NCI-H2107 treated with DMSO at 0.1 percent for 48 hours (cell line): ENCODE measurements around the gene FIBP.

Experiments used
- DNase-seq: peaks from one replicate; lab custom pipeline; 2025; ENCODE audit not compliant: unreplicated experiment; lab: John Stamatoyannopoulos, UW

FIBP gene

DNA sequence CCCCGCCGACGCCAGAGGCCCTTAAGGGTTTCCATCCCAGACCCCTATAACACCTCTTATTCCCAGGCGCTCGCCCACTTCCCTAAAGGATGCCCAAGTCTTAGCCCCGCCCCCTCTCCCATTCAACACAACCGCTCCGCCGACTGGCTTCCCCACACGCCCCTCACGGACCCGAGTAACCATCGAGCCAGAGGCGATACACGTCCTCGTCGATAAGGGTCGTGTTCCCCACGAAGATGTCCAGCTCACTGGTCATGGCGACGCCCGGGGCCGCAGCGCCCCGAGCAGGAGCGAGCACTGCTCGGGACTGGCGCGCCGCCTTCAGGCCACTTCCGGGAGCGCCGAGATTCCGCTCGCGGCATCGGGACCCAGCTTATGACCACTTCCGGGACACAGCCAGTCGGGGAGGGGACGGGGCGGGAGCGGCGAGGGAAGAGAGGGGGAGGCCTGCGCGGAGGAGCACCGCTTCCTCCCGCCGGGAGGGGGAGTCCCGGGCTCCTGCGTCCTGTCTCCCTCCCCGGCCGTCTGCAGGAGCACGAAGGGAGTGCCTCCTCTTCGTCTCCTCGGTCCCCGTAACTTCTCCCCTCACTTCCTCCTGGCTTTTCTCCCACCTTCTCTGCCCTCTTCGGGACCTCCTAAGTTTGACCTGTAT, at the start of gene FIBP:
Gene FIBP, minus strand, starts transcription at position 309 of the 652 bp plus-strand sequence. Its CDS starts 53 bp downstream, at position 256.
- peak; percentile 81 for DNase-seq

DNA sequence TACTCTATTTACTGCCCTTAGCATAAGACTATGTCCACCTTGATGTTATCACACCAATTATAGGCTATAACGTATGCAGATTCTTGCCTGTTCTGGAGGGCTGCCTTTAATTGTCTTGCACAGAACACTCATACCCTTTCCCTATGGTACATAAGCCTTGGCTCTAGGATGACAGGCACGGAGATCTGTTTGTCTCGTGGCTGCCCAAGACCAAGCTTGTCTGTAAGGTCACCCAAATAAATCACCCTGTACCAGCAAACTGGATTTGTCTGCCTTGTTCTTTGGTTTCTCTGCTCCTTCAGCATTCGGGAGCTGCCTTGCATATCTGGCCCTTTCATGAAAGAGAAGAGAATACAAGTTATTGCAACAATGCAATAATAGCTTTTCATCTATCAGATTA, 49.5 kb upstream of the FIBP start:
- DNase-seq: no peak

DNA sequence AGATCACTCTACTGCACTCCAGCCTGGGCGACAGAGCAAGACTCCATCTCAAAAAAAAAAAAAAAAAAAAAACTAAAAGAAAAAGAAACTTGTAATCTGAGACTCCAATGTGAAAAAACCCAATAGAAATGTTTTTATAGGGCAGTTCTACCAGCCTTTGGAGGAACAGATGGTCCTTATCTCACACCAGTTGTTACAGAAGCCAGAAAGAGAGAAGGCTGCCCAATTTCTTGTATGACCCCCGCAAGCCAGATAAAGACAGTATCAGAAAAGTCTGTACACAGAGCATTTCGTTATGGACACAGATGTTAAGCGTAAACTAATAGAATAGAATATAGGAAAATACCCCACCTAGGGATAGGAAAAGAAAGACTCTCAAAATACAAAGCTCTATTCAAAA, 45.7 kb upstream of the FIBP start:
- DNase-seq: no peak

DNA sequence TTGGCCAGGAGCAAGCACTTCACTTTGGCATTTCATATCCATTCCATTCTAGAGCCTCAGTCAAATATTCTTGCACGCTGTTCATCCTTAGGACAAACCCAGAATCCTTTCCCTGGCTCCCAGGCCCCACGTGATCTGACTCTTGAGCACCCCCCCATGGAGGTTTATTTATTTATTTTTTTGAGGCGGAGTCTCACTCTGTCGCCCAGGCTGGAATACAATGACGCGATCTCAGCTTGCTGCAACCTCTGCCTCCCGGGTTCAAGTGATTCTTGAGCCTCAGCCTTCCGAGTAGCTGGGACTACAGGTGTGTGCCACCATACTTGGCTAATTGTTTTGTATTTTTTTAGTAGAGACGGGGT, 44.3 kb upstream of the FIBP start:
- no peak for DNase-seq

DNA sequence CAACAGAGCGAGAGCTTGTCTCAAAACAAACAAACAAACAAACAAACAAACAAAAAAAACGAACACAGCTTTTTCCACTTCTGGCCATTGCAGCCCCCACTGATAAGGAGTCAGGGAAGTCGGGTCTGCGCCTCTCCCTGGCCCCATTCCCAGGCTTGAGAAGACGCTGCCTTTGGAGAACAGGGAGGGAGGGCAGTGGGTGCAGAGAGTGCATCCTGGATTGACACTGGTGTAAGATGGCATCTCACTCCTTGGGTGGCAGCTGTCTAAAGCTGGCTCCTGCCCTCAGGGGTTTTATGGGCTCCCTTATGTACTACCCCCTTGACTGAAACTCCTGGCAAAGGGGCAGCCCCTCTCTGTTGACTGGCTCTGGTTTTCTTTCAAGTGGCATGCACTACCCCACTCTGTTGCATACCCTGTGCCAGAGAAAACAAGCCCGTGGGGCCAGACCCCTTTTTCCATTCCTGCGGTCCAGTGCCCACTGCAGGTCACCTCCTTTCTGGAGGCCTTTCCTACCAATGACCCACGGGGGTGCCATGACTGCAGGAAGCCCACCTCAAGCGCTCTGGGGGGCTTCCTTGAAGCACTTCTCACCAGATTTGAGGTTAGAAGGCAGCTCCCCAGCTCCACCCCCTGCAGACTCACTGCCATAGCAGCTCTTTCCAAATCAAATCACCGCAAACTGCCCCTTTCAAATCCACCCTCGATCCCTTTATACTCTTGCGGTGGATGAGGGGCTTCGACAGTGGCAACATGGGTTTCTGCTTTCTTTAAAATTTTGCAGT, 43.7 kb upstream of the FIBP start:
- no peak for DNase-seq

DNA sequence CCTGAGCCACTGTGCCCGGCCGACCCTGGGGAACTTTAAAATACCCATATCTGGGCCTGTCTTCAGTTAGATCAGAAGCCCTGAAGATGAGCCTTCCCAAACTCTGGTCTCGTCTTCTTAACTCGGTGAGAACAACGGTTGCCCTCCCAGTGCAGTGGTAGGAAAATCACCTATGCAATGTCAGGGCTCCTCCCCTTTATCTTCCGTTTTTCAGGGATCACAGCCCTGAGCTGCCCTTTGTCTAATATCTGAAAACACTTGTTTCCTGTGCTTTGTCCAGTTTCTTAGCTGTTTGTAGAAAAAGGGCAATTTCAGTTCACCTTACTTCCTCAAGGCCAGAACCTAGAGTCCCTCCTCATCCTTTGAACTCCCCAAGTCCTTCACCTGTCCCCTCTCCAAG, 40.4 kb upstream of the FIBP start:
- DNase-seq: no peak

DNA sequence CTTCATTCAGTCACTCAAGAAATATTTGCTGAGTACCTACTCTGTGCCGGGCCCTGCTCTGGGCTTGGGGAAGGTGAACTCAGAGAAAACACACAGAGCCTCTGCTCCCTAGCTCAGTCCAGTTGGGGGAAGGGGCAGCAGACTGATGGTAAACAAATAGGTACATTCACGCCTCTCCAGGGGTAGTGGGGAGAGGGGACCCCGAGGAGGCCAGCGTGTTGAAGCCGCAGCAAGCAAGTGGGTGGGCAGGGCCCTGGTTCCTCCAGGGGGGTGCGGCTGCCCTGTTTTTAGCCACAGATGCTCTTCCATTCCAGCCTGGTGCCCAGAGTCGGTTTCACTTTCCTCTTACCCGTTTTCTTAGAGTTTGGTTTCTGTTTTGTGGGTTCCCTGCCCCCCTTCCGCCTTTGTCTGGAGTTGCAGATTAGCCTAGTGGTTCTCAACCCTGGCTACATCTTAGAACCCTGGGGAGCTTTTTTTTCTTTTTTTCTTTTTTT, 39.7 kb upstream of the FIBP start:
- DNase-seq: no peak

DNA sequence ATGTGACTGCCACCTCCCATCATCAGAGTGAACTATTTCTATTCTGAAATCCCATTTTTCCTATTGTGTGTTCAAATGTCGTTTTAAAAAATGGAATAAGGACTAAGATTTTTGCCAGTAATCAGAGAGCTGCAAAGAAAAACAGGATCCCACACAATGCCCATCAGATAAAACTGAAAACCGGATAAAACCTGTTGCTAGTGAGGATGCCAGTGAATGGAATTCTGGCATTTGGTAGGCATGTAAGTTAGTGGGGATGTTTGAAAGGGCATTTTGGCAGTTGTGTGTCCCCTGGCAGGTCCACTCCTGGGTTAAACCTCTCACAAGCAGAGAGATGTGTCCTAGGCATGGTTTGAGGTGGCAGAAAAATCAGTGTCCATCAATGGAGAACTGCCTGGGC, 37.1 kb upstream of the FIBP start:
- no peak for DNase-seq

DNA sequence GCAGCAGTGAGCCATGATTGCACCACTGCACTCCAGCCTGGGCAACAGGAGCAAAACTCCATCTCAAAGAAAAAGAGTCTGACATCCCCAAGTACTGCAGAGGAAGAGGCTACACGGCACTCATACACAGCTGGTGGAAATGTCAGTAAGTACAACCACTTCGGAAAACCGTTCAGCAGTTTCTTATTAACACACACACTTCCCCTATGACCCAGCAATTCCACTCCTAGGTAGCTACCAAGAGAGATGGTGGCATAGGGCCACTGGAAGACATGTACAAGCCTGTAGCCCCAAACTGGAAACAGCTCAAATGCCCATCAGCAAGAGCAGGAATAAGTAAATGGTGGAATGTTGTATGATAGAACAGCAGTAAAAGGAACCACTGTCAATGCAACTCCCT, 34.3 kb upstream of the FIBP start:
- no peak for DNase-seq

DNA sequence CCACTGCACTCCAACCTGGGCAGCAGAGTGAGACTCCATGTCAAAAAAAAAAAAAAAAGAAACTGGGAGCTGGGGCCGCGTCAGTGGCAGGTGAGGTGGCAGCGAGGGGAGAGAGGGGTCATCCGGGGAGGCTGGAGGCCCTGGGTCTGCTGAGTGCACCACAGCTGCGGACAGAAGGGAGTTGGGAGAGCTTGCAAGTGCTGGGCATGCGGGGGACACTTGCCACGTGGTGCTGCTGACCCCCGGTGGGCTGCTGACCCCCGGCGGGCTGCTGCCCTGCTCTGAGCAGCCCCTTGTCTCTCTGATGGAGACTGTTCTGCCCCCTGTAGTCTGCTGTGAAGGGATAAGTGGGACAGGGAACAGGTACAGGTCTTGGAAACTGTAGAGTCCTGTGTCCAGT, 33.6 kb upstream of the FIBP start:
- DNase-seq: no peak

DNA sequence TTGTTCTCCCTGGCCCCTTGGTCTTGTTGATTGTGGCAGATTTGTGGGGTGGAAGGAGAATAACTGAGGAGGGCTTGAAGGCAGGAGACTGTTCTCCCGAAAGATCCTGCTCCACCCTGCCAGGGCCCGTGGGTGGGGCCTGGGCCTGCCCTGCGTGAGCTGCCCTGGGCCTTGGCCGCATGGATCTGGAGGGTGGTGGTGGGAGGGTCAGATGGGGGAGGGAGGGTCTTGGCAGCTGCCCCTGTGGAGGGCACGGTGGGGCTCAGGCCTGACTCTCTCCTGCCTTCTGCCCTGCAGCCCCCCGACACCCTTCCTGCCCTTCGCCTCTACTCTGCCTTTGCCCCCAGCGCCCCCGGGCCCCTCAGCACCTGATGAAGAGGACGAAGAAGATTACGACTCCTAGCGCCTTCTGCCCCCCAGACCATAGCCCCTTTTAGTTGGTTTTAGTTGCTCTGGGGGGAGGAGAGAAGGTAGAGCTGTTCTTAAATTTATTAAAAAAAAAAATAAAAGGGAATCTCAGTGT, 32.8 kb upstream of the FIBP start:
- no peak for DNase-seq

DNA sequence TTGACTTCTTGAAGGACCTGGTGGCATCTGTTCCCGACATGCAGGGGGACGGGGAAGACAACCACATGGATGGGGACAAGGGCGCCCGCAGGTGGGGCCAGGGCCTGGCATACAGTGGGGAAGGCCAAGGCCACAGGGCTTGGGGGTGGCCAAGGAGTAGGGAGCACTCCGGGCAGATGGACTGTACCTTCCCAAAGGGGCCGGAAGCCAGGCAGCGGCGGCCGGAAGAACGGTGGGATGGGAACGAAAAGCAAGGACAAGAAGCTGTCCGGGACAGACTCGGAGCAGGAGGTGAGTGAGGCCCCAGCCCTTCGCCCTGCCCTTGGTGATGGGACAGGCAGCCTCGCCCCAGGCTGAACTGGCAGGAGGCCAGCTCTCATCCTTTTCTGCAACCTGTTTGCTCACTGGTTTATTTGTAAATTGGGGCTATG, 32.1 kb upstream of the FIBP start:
- DNase-seq: no peak

DNA sequence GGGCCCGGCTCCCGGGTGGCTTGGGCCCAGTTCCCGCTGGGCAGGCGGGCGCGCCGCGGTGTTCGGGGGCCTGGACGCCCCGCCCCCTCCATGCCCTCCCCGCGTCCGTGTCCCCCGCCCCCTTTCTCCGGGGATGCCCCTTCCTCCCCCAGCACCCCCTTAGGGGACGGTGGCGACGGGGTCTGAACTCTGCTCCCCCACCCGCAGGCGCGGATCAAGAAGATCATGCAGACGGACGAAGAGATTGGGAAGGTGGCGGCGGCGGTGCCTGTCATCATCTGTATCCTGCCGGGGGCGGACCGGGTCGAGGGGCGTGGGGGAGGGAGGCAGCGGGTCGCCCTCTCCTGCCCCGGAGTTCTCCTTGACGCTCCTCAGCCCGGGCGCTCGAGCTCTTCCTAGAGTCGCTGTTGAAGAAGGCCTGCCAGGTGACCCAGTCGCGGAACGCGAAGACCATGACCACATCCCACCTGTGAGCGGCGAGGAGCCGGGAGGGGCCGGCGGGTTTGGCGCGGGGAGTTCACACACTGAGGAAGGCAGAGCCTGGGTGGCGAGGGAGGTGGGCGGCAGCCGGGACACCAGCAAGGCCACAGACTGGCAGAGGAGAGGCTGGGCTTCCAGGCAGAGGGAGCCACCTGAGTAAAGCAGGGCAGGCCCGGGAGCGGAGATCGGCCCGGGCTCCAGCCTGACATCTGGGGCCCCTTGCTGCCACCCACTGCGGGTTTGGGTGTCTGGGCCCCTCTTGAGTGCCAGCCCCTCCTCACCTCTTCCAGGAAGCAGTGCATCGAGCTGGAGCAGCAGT, 31.5 kb upstream of the FIBP start:
- no peak for DNase-seq

DNA sequence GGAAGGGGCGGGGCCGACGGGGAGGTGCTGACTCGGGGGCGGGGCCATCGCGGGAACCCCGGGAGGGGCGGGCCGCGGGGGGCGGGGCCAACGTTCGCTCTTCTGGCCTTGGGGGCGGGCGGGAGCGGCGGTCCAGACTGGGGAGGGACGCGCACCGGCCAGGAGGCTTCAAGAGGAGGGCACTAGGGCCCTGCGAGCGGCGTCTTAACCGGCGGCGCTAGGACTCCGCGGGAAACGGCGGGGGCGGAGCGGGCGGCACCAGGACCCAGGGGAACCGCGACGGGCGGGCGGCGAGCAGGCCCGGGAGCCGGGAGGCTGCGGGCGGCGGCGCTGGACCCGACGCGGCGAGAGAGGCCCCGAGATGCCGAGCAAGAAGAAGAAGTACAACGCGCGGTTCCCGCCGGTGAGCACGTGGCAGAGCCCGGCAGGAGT, 30.9 kb upstream of the FIBP start, which contains the start of gene DRAP1:
Gene DRAP1, plus strand, starts transcription at position 286 of the 432 bp plus-strand sequence. Its CDS starts 76 bp downstream, at position 362.
- DNase-seq: peak; percentile 89

DNA sequence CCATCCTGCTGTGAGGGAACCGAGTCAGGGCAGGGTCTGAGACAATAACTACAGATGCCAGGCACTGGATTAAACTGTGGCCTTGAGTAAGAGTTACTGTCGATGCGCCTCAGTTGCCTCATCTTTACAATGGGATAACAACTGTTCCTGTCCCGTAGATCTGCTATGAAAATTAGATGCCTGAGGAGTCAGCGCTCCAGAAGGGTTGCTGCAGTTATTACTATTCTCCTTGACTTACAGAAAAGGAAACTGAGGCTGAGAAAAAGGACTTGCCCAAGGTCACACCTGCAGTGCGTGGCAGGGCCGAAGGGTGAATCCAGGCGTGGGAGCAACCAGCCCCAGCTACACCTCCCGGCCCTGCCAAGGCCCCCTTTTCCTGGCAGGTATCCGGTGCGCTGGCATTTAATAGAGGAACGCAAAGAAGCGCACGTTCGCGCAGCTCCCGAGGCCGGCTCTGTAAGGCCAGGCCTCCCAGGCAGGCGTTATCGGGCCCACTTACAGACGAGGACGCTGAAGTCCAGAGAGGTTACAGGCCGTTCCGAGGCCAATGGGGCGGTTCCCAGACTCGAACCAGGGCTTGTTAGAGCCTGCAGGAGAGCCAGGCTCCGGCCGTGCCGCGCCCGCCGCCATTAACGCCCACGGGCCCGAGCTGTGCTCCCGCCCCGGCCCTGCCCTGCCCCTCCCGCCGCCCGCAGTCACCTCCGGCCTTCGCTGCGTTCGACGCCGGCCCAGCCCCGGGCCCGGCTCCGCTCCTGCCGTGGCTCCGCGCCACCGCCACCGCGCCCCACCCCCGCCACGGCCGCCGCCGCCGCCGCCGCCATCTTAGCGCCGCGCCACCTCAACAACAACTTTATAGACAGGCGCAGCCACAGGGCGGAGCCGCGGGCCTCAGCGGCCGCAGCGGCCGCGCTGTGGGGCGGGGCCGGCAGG, 30.2 kb upstream of the FIBP start, which contains the start of gene C11orf68:
Gene C11orf68, minus strand, starts transcription at position 852 of the 930 bp plus-strand sequence. Its CDS starts 31 bp downstream, at position 821.
- no peak for DNase-seq

DNA sequence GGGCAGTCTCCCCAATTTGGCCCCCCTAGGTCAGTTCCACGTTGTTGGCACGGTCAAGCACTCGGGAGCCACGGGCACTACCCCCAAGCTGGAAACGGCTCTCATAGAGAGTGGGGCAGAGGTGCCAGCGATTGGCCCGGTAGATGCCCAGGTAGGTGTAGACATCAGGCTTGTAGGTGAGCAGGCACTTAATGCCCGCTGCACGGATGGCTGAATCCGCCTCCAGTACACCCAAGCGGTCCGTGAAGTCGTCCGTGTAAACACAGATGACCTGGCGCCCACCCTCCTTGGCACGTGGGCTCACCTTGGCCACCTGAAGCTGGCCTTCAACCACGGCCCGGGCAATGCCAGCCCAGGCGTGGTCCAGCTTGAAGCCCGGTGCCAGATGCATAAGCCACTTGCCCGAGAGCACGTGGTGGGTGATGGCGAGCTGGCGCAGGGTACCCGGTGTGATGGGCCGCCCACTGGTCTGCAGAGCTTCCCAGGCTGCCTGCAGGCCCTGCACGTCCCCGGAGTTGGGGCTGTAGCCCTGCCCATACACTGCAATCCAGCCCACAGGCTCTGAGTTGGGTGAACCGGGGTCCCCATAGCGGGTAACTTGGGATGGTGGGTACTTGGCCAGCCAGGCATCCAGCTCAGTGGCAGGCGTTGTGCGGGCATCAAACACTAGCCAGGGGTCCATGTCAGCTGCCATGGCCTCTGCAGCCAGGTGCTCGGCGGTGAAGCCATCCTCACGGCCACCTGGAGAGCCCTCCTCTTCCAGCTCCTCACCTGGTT, 29.4 kb upstream of the FIBP start:
- DNase-seq: no peak

DNA sequence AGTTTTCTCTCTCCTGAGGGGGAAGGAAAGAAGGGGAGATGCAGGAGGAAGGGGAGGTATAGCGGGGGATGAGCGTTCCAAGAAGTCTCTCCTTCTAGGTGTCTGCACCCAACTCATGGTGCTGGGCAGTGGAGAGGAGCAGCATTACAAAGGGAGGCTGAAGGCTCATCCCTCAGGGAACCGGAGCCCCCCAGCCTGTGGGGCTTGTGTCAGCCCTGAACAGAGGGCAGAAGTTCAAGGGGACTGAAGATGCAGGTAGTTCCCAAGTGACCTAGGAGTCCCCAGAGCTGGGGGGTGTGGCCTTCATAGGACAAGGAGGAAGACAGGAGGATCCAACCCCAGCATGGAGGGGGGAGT, 28.8 kb upstream of the FIBP start:
- no peak for DNase-seq

DNA sequence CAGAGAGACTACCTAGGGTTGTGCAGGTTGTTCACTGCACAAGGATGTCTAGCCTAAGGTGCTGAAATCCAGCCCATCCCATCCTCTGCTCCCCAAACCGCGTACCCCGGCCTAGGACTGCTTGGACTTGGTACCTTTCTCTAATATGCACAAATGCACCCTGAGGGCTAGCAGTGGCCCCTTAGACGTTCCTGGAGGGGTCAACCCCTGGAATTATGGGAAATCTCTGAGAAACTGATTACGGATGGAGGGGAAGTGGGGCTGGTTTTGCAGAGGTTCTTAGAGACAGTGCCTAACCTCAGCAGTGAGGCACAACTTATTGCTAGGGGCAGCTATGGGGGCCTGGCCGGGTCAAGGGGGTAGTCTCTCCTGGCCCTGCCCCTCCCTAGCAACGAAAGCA, 28.1 kb upstream of the FIBP start:
- DNase-seq: no peak

DNA sequence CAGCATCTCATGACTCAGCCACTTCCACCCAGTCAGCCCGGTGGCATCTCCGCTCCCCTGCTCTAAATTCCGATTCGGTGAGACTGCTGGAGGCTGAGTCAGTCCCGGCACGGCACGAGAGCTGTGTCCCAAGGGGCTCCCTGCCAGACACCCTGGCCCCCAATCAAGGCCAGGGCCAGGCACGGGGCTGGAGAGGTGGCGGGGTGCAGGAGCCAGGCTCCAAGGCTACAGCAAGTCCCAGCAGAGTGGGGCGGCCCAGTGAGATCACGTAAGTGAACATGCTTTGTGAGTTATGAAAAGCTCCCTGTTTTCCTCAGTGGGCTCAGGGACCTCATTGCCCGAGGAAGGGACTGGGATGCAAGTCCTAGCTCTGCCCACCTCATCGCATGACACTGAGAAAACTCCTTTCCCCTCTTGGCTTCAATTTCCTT, 27.6 kb upstream of the FIBP start:
- DNase-seq: no peak
